PC-3 (cell line): ENCODE data around the gene NMD3. TPM values are rescaled to one million over a fixed set of nuclear protein-coding genes. Genes with fewer than 3 reads are reported as not detected.
A peak's percentile ranks its signal among the peaks of the same experiment; 100 is the strongest.

Source experiments
- ATAC-seq: fragments of 200-7000 bp; cut with Tn5 transposase; 2 replicates; pipeline ENCODE4 v1.9.1; 2020; ENCODE audit warnings: mild to moderate bottlenecking, moderate library complexity
- BruUV-seq: library from RNA; stranded (reverse); fragments of 400-500 nt; replicated peaks from 2 replicates; lab custom pipeline; 2021; lab: Mats Ljungman, UMichigan
- CTCF ChIA-PET: fragments of 300-600 bp; sonication (Branson Sonifier 250); formaldehyde crosslinking; loops from one replicate; lab custom pipeline; 2022; ENCODE audit warnings: antibody characterized with exemption; lab: Charles Lee
- POLR2A ChIA-PET: fragments of 300-600 bp; sonication (Branson Sonifier 250); formaldehyde crosslinking; loops from one replicate; lab custom pipeline; 2022; ENCODE audit warnings: antibody characterized with exemption; ENCODE audit not compliant: unreplicated experiment; lab: Charles Lee
- DNase-seq: peaks from one replicate; pipeline ENCODE4 v3.0.0-alpha.2; 2015
- H2AFZ ChIP-seq: fragments of 300-600 bp; sonication (generic); 2 replicates; pipeline ENCODE4 v1.6.0; 2016; ENCODE audit warnings: antibody characterized with exemption, low read length
- H3F3A ChIP-seq: fragments of 300-600 bp; sonication (generic); one replicate; pipeline ENCODE4 v1.6.0; 2017; ENCODE audit warnings: antibody characterized with exemption, low read length, control low read depth, mild to moderate bottlenecking; ENCODE audit not compliant: unreplicated experiment
- H3K27ac ChIP-seq: fragments of 300-600 bp; sonication (generic); 2 replicates; pipeline ENCODE4 v1.5.1; 2016; ENCODE audit warnings: mild to moderate bottlenecking, low read length
- H3K27me3 ChIP-seq: fragments of 300-600 bp; sonication (generic); 2 replicates; pipeline ENCODE4 v1.6.1; 2016; ENCODE audit warnings: low read length, mixed read lengths
- H3K36me3 ChIP-seq: fragments of 300-600 bp; sonication (generic); 2 replicates; pipeline ENCODE4 v1.6.1; 2016; ENCODE audit warnings: low read depth, mixed run types, low read length, mixed read lengths
- H3K4me1 ChIP-seq: fragments of 300-600 bp; sonication (generic); 2 replicates; pipeline ENCODE4 v1.5.1; 2016; ENCODE audit warnings: low read length; ENCODE audit not compliant: insufficient read depth
- H3K4me2 ChIP-seq: fragments of 300-600 bp; sonication (generic); 2 replicates; pipeline ENCODE4 v1.6.0; 2016; ENCODE audit warnings: low read length
- H3K4me3 ChIP-seq: fragments of 300-600 bp; sonication (generic); 2 replicates; pipeline ENCODE4 v1.5.1; 2016; ENCODE audit warnings: mild to moderate bottlenecking, low read length, mixed read lengths
- H3K79me2 ChIP-seq: fragments of 300-600 bp; sonication (generic); 2 replicates; pipeline ENCODE4 v1.6.1; 2017; ENCODE audit warnings: low read length, mixed read lengths
- H3K9ac ChIP-seq: fragments of 300-600 bp; sonication (generic); 2 replicates; pipeline ENCODE4 v1.6.0; 2016; ENCODE audit warnings: mild to moderate bottlenecking, low read length
- H3K9me2 ChIP-seq: fragments of 300-600 bp; sonication (generic); replicated peaks from 2 replicates; pipeline ENCODE4 v1.6.1; 2016; ENCODE audit warnings: mixed run types, low read length, mixed read lengths
- H3K9me3 ChIP-seq: fragments of 300-600 bp; sonication (generic); 2 replicates; pipeline ENCODE4 v1.6.1; 2016; ENCODE audit warnings: low read length, mixed read lengths
- H4K20me1 ChIP-seq: fragments of 300-600 bp; sonication (generic); 2 replicates; pipeline ENCODE4 v1.6.1; 2016; ENCODE audit warnings: low read length, mixed read lengths
- CTCF ChIP-seq: fragments of 300-600 bp; sonication (generic); conservative IDR thresholded peaks from 2 replicates; pipeline ENCODE4 v1.5.1; 2017; ENCODE audit warnings: antibody characterized with exemption, low read depth, mild to moderate bottlenecking, low read length
- EZH2 ChIP-seq: fragments of 300-600 bp; sonication (generic); IDR thresholded peaks from one replicate; pipeline ENCODE4 v1.6.1; 2017; ENCODE audit warnings: antibody characterized with exemption, mild to moderate bottlenecking, low read length; ENCODE audit not compliant: unreplicated experiment
- EZH2phosphoT487 ChIP-seq: fragments of 300-600 bp; sonication (generic); IDR thresholded peaks from 2 replicates; pipeline ENCODE4 v1.6.1; 2018; ENCODE audit warnings: mild to moderate bottlenecking, antibody characterized with exemption, low read length, borderline replicate concordance
- intact Hi-C: fragments of 100-400 bp; cut with micrococcal nuclease; formaldehyde crosslinking; loops from 2 replicates; pipeline ENCODE4 v1.9.0; 2023
- total RNA-seq: library from RNA; depleted of rRNA; stranded (reverse); fragments of >200 nt; gene quantifications from 2 replicates; pipeline ENCODE4 v1.2.3, GENCODE V29; 2014

The NMD3 gene
- total RNA-seq, 1 experiment from 2014 or later: 72.6 TPM

GRCh38 chr3:161212171-161212771 lies 8.8 kb upstream of the NMD3 start:
- TF ChIP-seq EZH2: no peak
- no peak for TF ChIP-seq EZH2phosphoT487
- Histone ChIP-seq H3K79me2 (no peaks in the 10 kb centered on the region), H3K9ac (no peak overlapping the region), H3K27me3 (no peaks in the 10 kb centered on the region), H3K9me2 (no peaks in the 10 kb centered on the region), H2AFZ (no peak overlapping the region), H3K27ac (no peak overlapping the region), H3K4me3 (no peak overlapping the region), H4K20me1 (no peaks in the 10 kb centered on the region), H3K9me3 (no peaks in the 10 kb centered on the region), H3K4me1 (peaks cover 5% of the 10 kb centered on the region), H3K36me3 (no peaks in the 10 kb centered on the region), H3F3A (no peaks in the 10 kb centered on the region), H3K4me2 (no peak overlapping the region)
- ChIA-PET CTCF (no interaction called here), POLR2A (no interaction called here)
- no TSS peak for BruUV-seq
- no peak for DNase-seq
- ATAC-seq: no peak
- intact Hi-C loops: loop anchor here (10.0 kb wide), 1 partner anchor 507 kb away; no protein-coding TSS in a partner anchor

- intact Hi-C loops: loop anchor here (10.0 kb wide), 1 partner anchor 508 kb away; no protein-coding TSS in a partner anchor
- Histone ChIP-seq H3K9me2 (no peaks in the 10 kb centered on the region), H3K27me3 (no peaks in the 10 kb centered on the region), H3K36me3 (no peaks in the 10 kb centered on the region), H3K4me3 (no peak overlapping the region), H3K27ac (no peak overlapping the region), H3K4me2 (no peak overlapping the region), H4K20me1 (no peaks in the 10 kb centered on the region), H3F3A (no peaks in the 10 kb centered on the region), H3K9me3 (no peaks in the 10 kb centered on the region), H3K9ac (no peak overlapping the region), H3K4me1 (peaks cover 11% of the 10 kb centered on the region), H2AFZ (no peak overlapping the region), H3K79me2 (no peaks in the 10 kb centered on the region)
- ChIA-PET CTCF (no interaction called here), POLR2A (no interaction called here)
- ATAC-seq (no peak), DNase-seq (peak; percentile 22)
- no TSS peak for BruUV-seq
- TF ChIP-seq CTCF: no peak
- TF ChIP-seq EZH2: no peak
- no peak for TF ChIP-seq EZH2phosphoT487
Measured at GRCh38 chr3:161212906-161213305, 8.2 kb upstream of the NMD3 start.

GRCh38 chr3:161213644-161214043 lies 7.5 kb upstream of the NMD3 start:
- intact Hi-C loops: loop anchor here (10.0 kb wide), 1 partner anchor 509 kb away; no protein-coding TSS in a partner anchor
- ChIA-PET CTCF (no interaction called here), POLR2A (interaction anchor here (0.6 kb wide), 1 partner anchor 8 kb away, joined by 4 read pairs; no protein-coding TSS in a partner anchor)
- ATAC-seq: no peak
- Histone ChIP-seq H3K9me3 (no peaks in the 10 kb centered on the region), H3K9me2 (no peaks in the 10 kb centered on the region), H3K9ac (no peak overlapping the region), H3K36me3 (no peaks in the 10 kb centered on the region), H3K27ac (no peak overlapping the region), H3F3A (no peaks in the 10 kb centered on the region), H2AFZ (no peak overlapping the region), H3K4me1 (peaks cover 11% of the 10 kb centered on the region), H4K20me1 (no peaks in the 10 kb centered on the region), H3K4me2 (no peak overlapping the region), H3K27me3 (no peaks in the 10 kb centered on the region), H3K4me3 (no peak overlapping the region), H3K79me2 (no peaks in the 10 kb centered on the region)
- no TSS peak for BruUV-seq
- TF ChIP-seq EZH2phosphoT487 (no peak), EZH2 (no peak), CTCF (no peak)
- no peak for DNase-seq
